ENCODE data around the gene GPC6.

The GPC6 gene

DNA sequence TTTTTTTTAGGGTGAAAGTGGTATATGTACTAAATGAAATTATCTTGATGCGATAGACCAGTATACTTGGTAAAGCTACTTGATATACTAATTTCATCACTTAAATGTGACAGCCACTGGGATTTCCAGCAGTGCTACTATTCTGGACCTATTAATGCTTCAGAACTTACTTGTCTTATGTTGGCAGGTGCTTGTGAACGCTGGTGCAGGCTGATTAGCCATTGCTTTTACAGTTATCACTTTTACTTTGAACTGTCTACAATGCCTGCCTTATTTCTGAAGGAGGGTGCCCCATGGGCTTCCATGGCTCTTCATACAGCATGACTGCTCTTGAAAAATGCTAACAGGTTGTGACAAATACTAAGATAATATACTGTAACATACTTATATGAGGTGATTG is 294.7 kb downstream of the GPC6 start:
- Histone ChIP-seq H3K36me3 (ENCODE audit: insufficient read depth, low read length) (no peaks in the 10 kb centered on the region), H3K4me3 (ENCODE audit: low read length, poor library complexity, severe bottlenecking) (no peak overlapping the region), H3K4me1 (ENCODE audit: insufficient read depth, low read length, poor library complexity, severe bottlenecking) (no peaks in the 10 kb centered on the region), H3K9me3 (ENCODE audit: insufficient read depth, low read depth, low read length) (no peaks in the 10 kb centered on the region), H3F3A (ENCODE audit: low read depth) (no peaks in the 10 kb centered on the region), H3K79me2 (ENCODE audit: insufficient read depth, low read length) (no peaks in the 10 kb centered on the region), H3K9me2 (replicated peaks; ENCODE audit: low read depth, low read length) (no peaks in the 10 kb centered on the region), H4K20me1 (ENCODE audit: insufficient read depth, low read length, poor library complexity, severe bottlenecking) (no peaks in the 10 kb centered on the region), H3K27me3 (ENCODE audit: insufficient read depth, low read length, poor library complexity, severe bottlenecking) (no peaks in the 10 kb centered on the region), H3K9ac (ENCODE audit: low read depth, low read length, poor library complexity, severe bottlenecking) (no peak overlapping the region), H2AFZ (ENCODE audit: low read length) (no peak overlapping the region), H3K4me2 (ENCODE audit: low read depth, low read length, poor library complexity, severe bottlenecking) (no peak overlapping the region)
- TF ChIP-seq, protein P1, sequence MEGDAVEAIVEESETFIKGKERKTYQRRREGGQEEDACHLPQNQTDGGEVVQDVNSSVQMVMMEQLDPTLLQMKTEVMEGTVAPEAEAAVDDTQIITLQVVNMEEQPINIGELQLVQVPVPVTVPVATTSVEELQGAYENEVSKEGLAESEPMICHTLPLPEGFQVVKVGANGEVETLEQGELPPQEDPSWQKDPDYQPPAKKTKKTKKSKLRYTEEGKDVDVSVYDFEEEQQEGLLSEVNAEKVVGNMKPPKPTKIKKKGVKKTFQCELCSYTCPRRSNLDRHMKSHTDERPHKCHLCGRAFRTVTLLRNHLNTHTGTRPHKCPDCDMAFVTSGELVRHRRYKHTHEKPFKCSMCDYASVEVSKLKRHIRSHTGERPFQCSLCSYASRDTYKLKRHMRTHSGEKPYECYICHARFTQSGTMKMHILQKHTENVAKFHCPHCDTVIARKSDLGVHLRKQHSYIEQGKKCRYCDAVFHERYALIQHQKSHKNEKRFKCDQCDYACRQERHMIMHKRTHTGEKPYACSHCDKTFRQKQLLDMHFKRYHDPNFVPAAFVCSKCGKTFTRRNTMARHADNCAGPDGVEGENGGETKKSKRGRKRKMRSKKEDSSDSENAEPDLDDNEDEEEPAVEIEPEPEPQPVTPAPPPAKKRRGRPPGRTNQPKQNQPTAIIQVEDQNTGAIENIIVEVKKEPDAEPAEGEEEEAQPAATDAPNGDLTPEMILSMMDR (conservative IDR thresholded peaks at IDR 0.05; ENCODE audit: low read length), result no peak
- no peak for TF ChIP-seq EZH2phosphoT487 (IDR thresholded peaks at IDR 0.05; ENCODE audit: borderline replicate concordance)

DNA sequence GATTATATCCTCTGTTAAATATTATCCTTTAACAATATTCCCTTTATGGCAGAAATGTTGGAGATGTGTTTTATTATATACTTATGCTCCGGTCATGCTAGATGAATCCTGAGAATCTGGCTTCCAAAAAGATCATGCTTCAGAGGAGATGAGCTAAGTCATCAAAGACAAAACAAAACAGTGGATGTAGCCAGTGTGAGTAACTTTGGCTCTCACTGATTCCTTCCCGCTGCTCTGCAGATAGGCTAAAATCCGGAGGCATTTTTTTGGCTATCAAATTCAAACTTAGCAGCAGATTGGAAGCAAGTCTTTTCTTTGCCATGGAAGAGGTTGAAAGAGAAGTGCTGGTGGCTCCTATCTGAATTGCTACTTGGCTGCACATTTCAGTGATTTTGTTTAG is 295.9 kb downstream of the GPC6 start:
- Histone ChIP-seq H2AFZ (ENCODE audit: low read length) (no peak overlapping the region), H3F3A (ENCODE audit: low read depth) (no peaks in the 10 kb centered on the region), H4K20me1 (ENCODE audit: insufficient read depth, low read length, poor library complexity, severe bottlenecking) (no peaks in the 10 kb centered on the region), H3K9ac (ENCODE audit: low read depth, low read length, poor library complexity, severe bottlenecking) (no peak overlapping the region), H3K9me2 (replicated peaks; ENCODE audit: low read depth, low read length) (no peaks in the 10 kb centered on the region), H3K9me3 (ENCODE audit: insufficient read depth, low read depth, low read length) (no peaks in the 10 kb centered on the region), H3K79me2 (ENCODE audit: insufficient read depth, low read length) (no peaks in the 10 kb centered on the region), H3K4me2 (ENCODE audit: low read depth, low read length, poor library complexity, severe bottlenecking) (no peak overlapping the region), H3K27me3 (ENCODE audit: insufficient read depth, low read length, poor library complexity, severe bottlenecking) (no peaks in the 10 kb centered on the region), H3K4me3 (ENCODE audit: low read length, poor library complexity, severe bottlenecking) (no peak overlapping the region), H3K36me3 (ENCODE audit: insufficient read depth, low read length) (no peaks in the 10 kb centered on the region), H3K4me1 (ENCODE audit: insufficient read depth, low read length, poor library complexity, severe bottlenecking) (no peaks in the 10 kb centered on the region)
- TF ChIP-seq, protein P1 (conservative IDR thresholded peaks at IDR 0.05; ENCODE audit: low read length), result no peak
- no peak for TF ChIP-seq EZH2phosphoT487 (IDR thresholded peaks at IDR 0.05; ENCODE audit: borderline replicate concordance)

DNA sequence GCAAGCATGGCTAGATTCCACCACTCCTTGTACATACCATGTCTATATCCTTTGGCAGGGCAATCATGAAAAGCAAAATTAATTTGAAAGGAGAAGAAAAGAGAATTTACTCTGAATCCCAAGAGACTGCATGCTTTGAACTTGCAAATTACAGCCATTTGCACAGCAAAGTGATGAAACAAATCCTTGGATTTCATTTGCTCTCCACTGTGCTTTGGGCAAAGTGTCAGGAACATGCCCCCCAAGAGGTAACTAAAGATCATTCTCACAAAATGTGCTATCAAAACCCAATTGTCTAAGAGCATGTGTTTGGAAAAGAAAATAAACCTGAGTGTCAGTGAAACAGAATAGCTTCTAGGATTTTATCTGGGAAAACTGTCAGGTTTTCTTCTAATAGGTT is 298.5 kb downstream of the GPC6 start:
- no peaks in the 10 kb centered on the region for H3K79me2 ChIP-seq (ENCODE audit: insufficient read depth, low read length)
- no peaks in the 10 kb centered on the region for H3K9me3 ChIP-seq (ENCODE audit: insufficient read depth, low read depth, low read length)
- no peak overlapping the region for H3K9ac ChIP-seq (ENCODE audit: low read depth, low read length, poor library complexity, severe bottlenecking)
- H2AFZ ChIP-seq (ENCODE audit: low read length), result no peak overlapping the region
- no peak overlapping the region for H3K4me2 ChIP-seq (ENCODE audit: low read depth, low read length, poor library complexity, severe bottlenecking)
- no peaks in the 10 kb centered on the region for H3F3A ChIP-seq (ENCODE audit: low read depth)
- no peaks in the 10 kb centered on the region for H3K36me3 ChIP-seq (ENCODE audit: insufficient read depth, low read length)
- no peaks in the 10 kb centered on the region for H3K4me1 ChIP-seq (ENCODE audit: insufficient read depth, low read length, poor library complexity, severe bottlenecking)
- no peaks in the 10 kb centered on the region for H3K9me2 ChIP-seq (replicated peaks; ENCODE audit: low read depth, low read length)
- TF ChIP-seq EZH2phosphoT487 (IDR thresholded peaks at IDR 0.05; ENCODE audit: borderline replicate concordance), result no peak
- TF ChIP-seq, protein P1 (conservative IDR thresholded peaks at IDR 0.05; ENCODE audit: low read length), result no peak
- no peaks in the 10 kb centered on the region for H4K20me1 ChIP-seq (ENCODE audit: insufficient read depth, low read length, poor library complexity, severe bottlenecking)
- no peaks in the 10 kb centered on the region for H3K27me3 ChIP-seq (ENCODE audit: insufficient read depth, low read length, poor library complexity, severe bottlenecking)
- H3K4me3 ChIP-seq (ENCODE audit: low read length, poor library complexity, severe bottlenecking), result no peak overlapping the region
